GM12878 (cell line): Measurements from ENCODE around the gene SAMD15.

ENCODE experiments used
- E2F4 ChIP-seq: IDR thresholded peaks from 2 replicates; pipeline ENCODE4 v1.6.1; 2012; ENCODE audit warnings: low read depth, low read length, improper control_type of control experiment
- JUND ChIP-seq: IDR thresholded peaks from 2 replicates; pipeline ENCODE4 v1.6.1; 2012; ENCODE audit warnings: low read depth, mild to moderate bottlenecking, low read length, improper control_type of control experiment, moderate library complexity

- TF ChIP-seq E2F4, result no peak
- TF ChIP-seq JUND, result no peak
Measured at GRCh38 chr14:77359626-77360025, 17.6 kb upstream of the SAMD15 start.
